Measurements from ENCODE around the gene SPART. TPM values are rescaled to one million over a fixed set of nuclear protein-coding genes. Genes with fewer than 3 reads are reported as not detected.

The SPART gene
- total RNA-seq, 8 experiments from 2014 or later, result 3.7 to 94.1 (median 39.3) TPM

Other genes starting within 250 kb of the SPART start
- 100 to 1,000 TPM in 1 of 8 experiments, 10 to 100 TPM in 7; 25.3 to 117 (median 58.2) TPM for gene DCLK1, start 215.0 kb downstream of the SPART start, total RNA-seq
- 1 to 10 TPM in 5 of 8 experiments, under 1 TPM in 2, not detected in 1; 0.20 to 6.0 (median 3.8) TPM for gene SOHLH2, start 131.8 kb downstream of the SPART start, total RNA-seq
- 10 to 100 TPM in 1 of 8 experiments, 1 to 10 TPM in 6, under 1 TPM in 1; 0.24 to 11.6 (median 7.1) TPM for gene CCDC169, start 48.6 kb downstream of the SPART start, total RNA-seq
- 10 to 100 TPM in 2 of 8 experiments, 1 to 10 TPM in 3, not detected in 3; 2.8 to 13.3 (median 5.2) TPM for gene CCNA1, start 86.1 kb upstream of the SPART start, total RNA-seq

Data from motor neuron (in vitro differentiated cells).